Measurements from ENCODE around the gene NAGS.

NAGS gene

GRCh38 chr17:43979671-43980070 is 24.8 kb upstream of the NAGS start:
- Histone ChIP-seq H3K9me3 (ENCODE audit: low read depth, low read length) (no peaks in the 10 kb centered on the region), H3K4me3 (no peak overlapping the region), H3K36me3 (ENCODE audit: insufficient read depth, low read length) (no peaks in the 10 kb centered on the region), H3K9ac (ENCODE audit: insufficient read length) (no peak overlapping the region), H3K27ac (no peak overlapping the region)
- TF ChIP-seq FOXP2 (optimal IDR thresholded peaks at IDR 0.05; ENCODE audit: control extremely low read depth, extremely low read length, insufficient read depth) (no peak), POLR2AphosphoS5 (IDR thresholded peaks at IDR 0.05; ENCODE audit: borderline replicate concordance, low read depth, low read length) (no peak), EZH2 (IDR thresholded peaks at IDR 0.05) (no peak)
- no peak for DNase-seq (ENCODE audit: low read depth, low spot score)

- TF ChIP-seq EZH2 (IDR thresholded peaks at IDR 0.05) (no peak), POLR2AphosphoS5 (IDR thresholded peaks at IDR 0.05; ENCODE audit: borderline replicate concordance, low read depth, low read length) (no peak), FOXP2 (optimal IDR thresholded peaks at IDR 0.05; ENCODE audit: control extremely low read depth, extremely low read length, insufficient read depth) (no peak)
- no peak overlapping the region for H3K4me3 ChIP-seq
- H3K27ac ChIP-seq: no peak overlapping the region
- H3K36me3 ChIP-seq (ENCODE audit: insufficient read depth, low read length): no peaks in the 10 kb centered on the region
- no peaks in the 10 kb centered on the region for H3K9me3 ChIP-seq (ENCODE audit: low read depth, low read length)
- DNase-seq (ENCODE audit: low read depth, low spot score): no peak
- H3K9ac ChIP-seq (ENCODE audit: insufficient read length): no peak overlapping the region
Observed at GRCh38 chr17:43982171-43982570, 22.3 kb upstream of the NAGS start.

- TF ChIP-seq POLR2AphosphoS5 (IDR thresholded peaks at IDR 0.05; ENCODE audit: borderline replicate concordance, low read depth, low read length) (no peak), FOXP2 (optimal IDR thresholded peaks at IDR 0.05; ENCODE audit: control extremely low read depth, extremely low read length, insufficient read depth) (no peak), EZH2 (IDR thresholded peaks at IDR 0.05) (no peak)
Observed at GRCh38 chr17:43983196-43983514, 21.3 kb upstream of the NAGS start.

GRCh38 chr17:43983515-43984411 is 20.7 kb upstream of the NAGS start:
- Histone ChIP-seq H3K9ac (ENCODE audit: insufficient read length) (no peak overlapping the region), H3K4me3 (peak overlapping the region; percentile 33; the same call in 1 of the 2 replicates), H3K9me3 (ENCODE audit: low read depth, low read length) (no peaks in the 10 kb centered on the region), H3K36me3 (ENCODE audit: insufficient read depth, low read length) (no peaks in the 10 kb centered on the region), H3K27ac (no peak overlapping the region)
- DNase-seq (ENCODE audit: low read depth, low spot score): no peak
- TF ChIP-seq POLR2AphosphoS5 (IDR thresholded peaks at IDR 0.05; ENCODE audit: borderline replicate concordance, low read depth, low read length): no peak

More at GRCh38 chr17:43983196-43983514, 21.3 kb upstream of the NAGS start:
- no peaks in the 10 kb centered on the region for H3K9me3 ChIP-seq (ENCODE audit: low read depth, low read length)
- no peak overlapping the region for H3K4me3 ChIP-seq
- no peaks in the 10 kb centered on the region for H3K36me3 ChIP-seq (ENCODE audit: insufficient read depth, low read length)
- no peak overlapping the region for H3K9ac ChIP-seq (ENCODE audit: insufficient read length)
- H3K27ac ChIP-seq: no peak overlapping the region
- DNase-seq (ENCODE audit: low read depth, low spot score): no peak

GRCh38 chr17:43984521-43984920 is 19.9 kb upstream of the NAGS start:
- no peak for TF ChIP-seq FOXP2 (optimal IDR thresholded peaks at IDR 0.05; ENCODE audit: control extremely low read depth, extremely low read length, insufficient read depth)
- no peak for TF ChIP-seq EZH2 (IDR thresholded peaks at IDR 0.05)
- TF ChIP-seq POLR2AphosphoS5 (IDR thresholded peaks at IDR 0.05; ENCODE audit: borderline replicate concordance, low read depth, low read length): no peak
- Histone ChIP-seq H3K9me3 (ENCODE audit: low read depth, low read length) (no peaks in the 10 kb centered on the region), H3K27ac (no peak overlapping the region), H3K4me3 (no peak overlapping the region), H3K9ac (ENCODE audit: insufficient read length) (no peak overlapping the region), H3K36me3 (ENCODE audit: insufficient read depth, low read length) (no peaks in the 10 kb centered on the region)
- DNase-seq (ENCODE audit: low read depth, low spot score): no peak

GRCh38 chr17:43986225-43986981 is 18.0 kb upstream of the NAGS start:
- Histone ChIP-seq H3K9ac (ENCODE audit: insufficient read length) (no peak overlapping the region), H3K9me3 (ENCODE audit: low read depth, low read length) (no peaks in the 10 kb centered on the region), H3K36me3 (ENCODE audit: insufficient read depth, low read length) (no peaks in the 10 kb centered on the region), H3K27ac (no peak overlapping the region), H3K4me3 (no peak overlapping the region)
- no peak for DNase-seq (ENCODE audit: low read depth, low spot score)
- TF ChIP-seq POLR2AphosphoS5 (IDR thresholded peaks at IDR 0.05; ENCODE audit: borderline replicate concordance, low read depth, low read length) (no peak), EZH2 (IDR thresholded peaks at IDR 0.05) (no peak), FOXP2 (optimal IDR thresholded peaks at IDR 0.05; ENCODE audit: control extremely low read depth, extremely low read length, insufficient read depth) (no peak)

GRCh38 chr17:43987131-43988021 is 17.0 kb upstream of the NAGS start:
- H3K4me3 ChIP-seq: no peak overlapping the region
- H3K9ac ChIP-seq (ENCODE audit: insufficient read length): no peak overlapping the region
- no peaks in the 10 kb centered on the region for H3K36me3 ChIP-seq (ENCODE audit: insufficient read depth, low read length)
- TF ChIP-seq EZH2 (IDR thresholded peaks at IDR 0.05): no peak
- TF ChIP-seq FOXP2 (optimal IDR thresholded peaks at IDR 0.05; ENCODE audit: control extremely low read depth, extremely low read length, insufficient read depth): no peak
- TF ChIP-seq POLR2AphosphoS5 (IDR thresholded peaks at IDR 0.05; ENCODE audit: borderline replicate concordance, low read depth, low read length): no peak
- DNase-seq (ENCODE audit: low read depth, low spot score): no peak
- H3K27ac ChIP-seq: no peak overlapping the region
- H3K9me3 ChIP-seq (ENCODE audit: low read depth, low read length): no peaks in the 10 kb centered on the region

GRCh38 chr17:43988301-43988700 is 16.1 kb upstream of the NAGS start:
- DNase-seq (ENCODE audit: low read depth, low spot score): no peak
- TF ChIP-seq POLR2AphosphoS5 (IDR thresholded peaks at IDR 0.05; ENCODE audit: borderline replicate concordance, low read depth, low read length) (no peak), EZH2 (IDR thresholded peaks at IDR 0.05) (no peak), FOXP2 (optimal IDR thresholded peaks at IDR 0.05; ENCODE audit: control extremely low read depth, extremely low read length, insufficient read depth) (no peak)
- Histone ChIP-seq H3K4me3 (no peak overlapping the region), H3K36me3 (ENCODE audit: insufficient read depth, low read length) (no peaks in the 10 kb centered on the region), H3K9ac (ENCODE audit: insufficient read length) (no peak overlapping the region), H3K9me3 (ENCODE audit: low read depth, low read length) (no peaks in the 10 kb centered on the region), H3K27ac (no peak overlapping the region)

Measured in SK-N-MC (cell line).